ENCODE data around the gene EBLN1. TPM values are rescaled to one million over a fixed set of nuclear protein-coding genes. Genes with fewer than 3 reads are reported as not detected.

EBLN1 gene
- total RNA-seq, 1 experiment from 2014 or later = not detected

DNA sequence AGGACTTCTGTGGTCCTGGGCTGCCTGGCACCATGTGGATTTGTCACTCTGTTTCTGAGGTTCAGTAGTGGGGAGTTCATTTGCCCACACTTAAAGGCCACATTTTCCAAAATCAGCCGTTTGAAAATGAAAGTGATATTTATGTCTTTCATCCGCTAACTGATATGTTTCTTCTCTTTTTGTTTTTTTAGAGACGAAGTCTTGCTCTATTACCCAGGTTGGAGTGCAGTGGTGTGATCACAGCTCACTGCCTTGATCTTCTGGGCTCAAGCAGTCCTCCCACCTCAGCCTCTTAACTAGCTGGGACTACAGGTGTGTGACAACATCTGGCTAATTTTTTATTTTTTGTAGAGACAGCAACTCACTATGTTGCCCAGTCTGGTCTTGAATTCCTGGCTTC is 58.6 kb downstream of the EBLN1 start:
- no peaks in the 10 kb centered on the region for H3K36me3 Mint-ChIP-seq
- ChIA-PET POLR2A (no interaction called here), CTCF (no interaction called here)
- no peak overlapping the region for H3K4me3 Mint-ChIP-seq
- ATAC-seq (no peak), DNase-seq (ENCODE audit: low spot score) (no peak)
- H3K27me3 Mint-ChIP-seq (ENCODE audit: low read depth) = no peaks in the 10 kb centered on the region
- TF ChIP-seq, protein P1, sequence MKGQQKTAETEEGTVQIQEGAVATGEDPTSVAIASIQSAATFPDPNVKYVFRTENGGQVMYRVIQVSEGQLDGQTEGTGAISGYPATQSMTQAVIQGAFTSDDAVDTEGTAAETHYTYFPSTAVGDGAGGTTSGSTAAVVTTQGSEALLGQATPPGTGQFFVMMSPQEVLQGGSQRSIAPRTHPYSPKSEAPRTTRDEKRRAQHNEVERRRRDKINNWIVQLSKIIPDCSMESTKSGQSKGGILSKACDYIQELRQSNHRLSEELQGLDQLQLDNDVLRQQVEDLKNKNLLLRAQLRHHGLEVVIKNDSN (CRISPR knock-in tag; IDR thresholded peaks at IDR 0.05) = no peak
- no peak for TF ChIP-seq HMGA2 (CRISPR knock-in tag; IDR thresholded peaks at IDR 0.05)
- TF ChIP-seq, protein P2, sequence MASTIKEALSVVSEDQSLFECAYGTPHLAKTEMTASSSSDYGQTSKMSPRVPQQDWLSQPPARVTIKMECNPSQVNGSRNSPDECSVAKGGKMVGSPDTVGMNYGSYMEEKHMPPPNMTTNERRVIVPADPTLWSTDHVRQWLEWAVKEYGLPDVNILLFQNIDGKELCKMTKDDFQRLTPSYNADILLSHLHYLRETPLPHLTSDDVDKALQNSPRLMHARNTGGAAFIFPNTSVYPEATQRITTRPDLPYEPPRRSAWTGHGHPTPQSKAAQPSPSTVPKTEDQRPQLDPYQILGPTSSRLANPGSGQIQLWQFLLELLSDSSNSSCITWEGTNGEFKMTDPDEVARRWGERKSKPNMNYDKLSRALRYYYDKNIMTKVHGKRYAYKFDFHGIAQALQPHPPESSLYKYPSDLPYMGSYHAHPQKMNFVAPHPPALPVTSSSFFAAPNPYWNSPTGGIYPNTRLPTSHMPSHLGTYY (CRISPR knock-in tag; IDR thresholded peaks at IDR 0.05) = no peak
- TF ChIP-seq TCF7 (CRISPR knock-in tag; IDR thresholded peaks at IDR 0.05; ENCODE audit: low read depth) = no peak
- no peak for TF ChIP-seq EMX1 (CRISPR knock-in tag; IDR thresholded peaks at IDR 0.05)
- TF ChIP-seq ZNF219 (CRISPR knock-in tag; IDR thresholded peaks at IDR 0.05; ENCODE audit: borderline replicate concordance) = no peak
- TF ChIP-seq CBFB (CRISPR knock-in tag; IDR thresholded peaks at IDR 0.05; ENCODE audit: low read depth) = no peak
- no peak for TF ChIP-seq FOXP1 (CRISPR knock-in tag; IDR thresholded peaks at IDR 0.05; ENCODE audit: borderline replicate concordance)
- TF ChIP-seq, protein P3, sequence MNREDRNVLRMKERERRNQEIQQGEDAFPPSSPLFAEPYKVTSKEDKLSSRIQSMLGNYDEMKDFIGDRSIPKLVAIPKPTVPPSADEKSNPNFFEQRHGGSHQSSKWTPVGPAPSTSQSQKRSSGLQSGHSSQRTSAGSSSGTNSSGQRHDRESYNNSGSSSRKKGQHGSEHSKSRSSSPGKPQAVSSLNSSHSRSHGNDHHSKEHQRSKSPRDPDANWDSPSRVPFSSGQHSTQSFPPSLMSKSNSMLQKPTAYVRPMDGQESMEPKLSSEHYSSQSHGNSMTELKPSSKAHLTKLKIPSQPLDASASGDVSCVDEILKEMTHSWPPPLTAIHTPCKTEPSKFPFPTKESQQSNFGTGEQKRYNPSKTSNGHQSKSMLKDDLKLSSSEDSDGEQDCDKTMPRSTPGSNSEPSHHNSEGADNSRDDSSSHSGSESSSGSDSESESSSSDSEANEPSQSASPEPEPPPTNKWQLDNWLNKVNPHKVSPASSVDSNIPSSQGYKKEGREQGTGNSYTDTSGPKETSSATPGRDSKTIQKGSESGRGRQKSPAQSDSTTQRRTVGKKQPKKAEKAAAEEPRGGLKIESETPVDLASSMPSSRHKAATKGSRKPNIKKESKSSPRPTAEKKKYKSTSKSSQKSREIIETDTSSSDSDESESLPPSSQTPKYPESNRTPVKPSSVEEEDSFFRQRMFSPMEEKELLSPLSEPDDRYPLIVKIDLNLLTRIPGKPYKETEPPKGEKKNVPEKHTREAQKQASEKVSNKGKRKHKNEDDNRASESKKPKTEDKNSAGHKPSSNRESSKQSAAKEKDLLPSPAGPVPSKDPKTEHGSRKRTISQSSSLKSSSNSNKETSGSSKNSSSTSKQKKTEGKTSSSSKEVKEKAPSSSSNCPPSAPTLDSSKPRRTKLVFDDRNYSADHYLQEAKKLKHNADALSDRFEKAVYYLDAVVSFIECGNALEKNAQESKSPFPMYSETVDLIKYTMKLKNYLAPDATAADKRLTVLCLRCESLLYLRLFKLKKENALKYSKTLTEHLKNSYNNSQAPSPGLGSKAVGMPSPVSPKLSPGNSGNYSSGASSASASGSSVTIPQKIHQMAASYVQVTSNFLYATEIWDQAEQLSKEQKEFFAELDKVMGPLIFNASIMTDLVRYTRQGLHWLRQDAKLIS (CRISPR knock-in tag; IDR thresholded peaks at IDR 0.05; ENCODE audit: borderline replicate concordance) = no peak
- TF ChIP-seq, protein P4, sequence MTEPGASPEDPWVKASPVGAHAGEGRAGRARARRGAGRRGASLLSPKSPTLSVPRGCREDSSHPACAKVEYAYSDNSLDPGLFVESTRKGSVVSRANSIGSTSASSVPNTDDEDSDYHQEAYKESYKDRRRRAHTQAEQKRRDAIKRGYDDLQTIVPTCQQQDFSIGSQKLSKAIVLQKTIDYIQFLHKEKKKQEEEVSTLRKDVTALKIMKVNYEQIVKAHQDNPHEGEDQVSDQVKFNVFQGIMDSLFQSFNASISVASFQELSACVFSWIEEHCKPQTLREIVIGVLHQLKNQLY (CRISPR knock-in tag; IDR thresholded peaks at IDR 0.05) = no peak
- TF ChIP-seq FOXJ3 (CRISPR knock-in tag; IDR thresholded peaks at IDR 0.05; ENCODE audit: borderline replicate concordance) = no peak
- TF ChIP-seq GABPB1 (CRISPR knock-in tag; IDR thresholded peaks at IDR 0.05) = no peak
- TF ChIP-seq, protein P5, sequence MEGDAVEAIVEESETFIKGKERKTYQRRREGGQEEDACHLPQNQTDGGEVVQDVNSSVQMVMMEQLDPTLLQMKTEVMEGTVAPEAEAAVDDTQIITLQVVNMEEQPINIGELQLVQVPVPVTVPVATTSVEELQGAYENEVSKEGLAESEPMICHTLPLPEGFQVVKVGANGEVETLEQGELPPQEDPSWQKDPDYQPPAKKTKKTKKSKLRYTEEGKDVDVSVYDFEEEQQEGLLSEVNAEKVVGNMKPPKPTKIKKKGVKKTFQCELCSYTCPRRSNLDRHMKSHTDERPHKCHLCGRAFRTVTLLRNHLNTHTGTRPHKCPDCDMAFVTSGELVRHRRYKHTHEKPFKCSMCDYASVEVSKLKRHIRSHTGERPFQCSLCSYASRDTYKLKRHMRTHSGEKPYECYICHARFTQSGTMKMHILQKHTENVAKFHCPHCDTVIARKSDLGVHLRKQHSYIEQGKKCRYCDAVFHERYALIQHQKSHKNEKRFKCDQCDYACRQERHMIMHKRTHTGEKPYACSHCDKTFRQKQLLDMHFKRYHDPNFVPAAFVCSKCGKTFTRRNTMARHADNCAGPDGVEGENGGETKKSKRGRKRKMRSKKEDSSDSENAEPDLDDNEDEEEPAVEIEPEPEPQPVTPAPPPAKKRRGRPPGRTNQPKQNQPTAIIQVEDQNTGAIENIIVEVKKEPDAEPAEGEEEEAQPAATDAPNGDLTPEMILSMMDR (IDR thresholded peaks at IDR 0.05) = no peak
- no peak for TF ChIP-seq SP1 (CRISPR knock-in tag; conservative IDR thresholded peaks at IDR 0.05)
- TF ChIP-seq, protein P6, sequence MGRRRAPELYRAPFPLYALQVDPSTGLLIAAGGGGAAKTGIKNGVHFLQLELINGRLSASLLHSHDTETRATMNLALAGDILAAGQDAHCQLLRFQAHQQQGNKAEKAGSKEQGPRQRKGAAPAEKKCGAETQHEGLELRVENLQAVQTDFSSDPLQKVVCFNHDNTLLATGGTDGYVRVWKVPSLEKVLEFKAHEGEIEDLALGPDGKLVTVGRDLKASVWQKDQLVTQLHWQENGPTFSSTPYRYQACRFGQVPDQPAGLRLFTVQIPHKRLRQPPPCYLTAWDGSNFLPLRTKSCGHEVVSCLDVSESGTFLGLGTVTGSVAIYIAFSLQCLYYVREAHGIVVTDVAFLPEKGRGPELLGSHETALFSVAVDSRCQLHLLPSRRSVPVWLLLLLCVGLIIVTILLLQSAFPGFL (CRISPR knock-in tag; IDR thresholded peaks at IDR 0.05; ENCODE audit: borderline replicate concordance) = no peak
- no peak for TF ChIP-seq ZNF263 (CRISPR knock-in tag; IDR thresholded peaks at IDR 0.05; ENCODE audit: low read depth)
- no peak for TF ChIP-seq FOXK1 (CRISPR knock-in tag; IDR thresholded peaks at IDR 0.05)
- H3K27ac Mint-ChIP-seq = no peak overlapping the region
- peaks cover 13% of the 10 kb centered on the region for H3K4me1 Mint-ChIP-seq
- H3K9me3 Mint-ChIP-seq = peaks cover 11% of the 10 kb centered on the region

Other genes starting within 250 kb of the EBLN1 start
- gene DNAJC1, start 214.3 kb downstream of the EBLN1 start, total RNA-seq (2021) = 12.1 to 13.2 TPM (median 13.0 TPM) in 3 replicates
- gene COMMD3, start 98.4 kb upstream of the EBLN1 start, total RNA-seq (2021) = 2.6 to 3.6 TPM (median 3.5 TPM) in 3 replicates
- gene BMI1, start 103.1 kb upstream of the EBLN1 start, total RNA-seq (2021) = 3.4 to 4.0 TPM (median 4.0 TPM) in 3 replicates
- 0.30 to 0.74 TPM in 2 of 3 replicates, not detected in the other for gene SPAG6, start 127.5 kb upstream of the EBLN1 start, total RNA-seq (2021)